Testis (tissue), 2 donors: ENCODE measurements around the gene PRKCA.

Experiments used
- POLR2A ChIP-seq: fragments of 450-650 bp; IDR thresholded peaks from one replicate; pipeline ENCODE4 v1.6.1; 2017; ENCODE audit warnings: antibody characterized with exemption, mild to moderate bottlenecking, moderate library complexity
- TF ChIP-seq, protein P1 (sequence below), 3 experiments: fragments of 450-650 bp in 2 of 3; fragments of 200-600 bp in 1 of 3; sonication (generic) in 1 of 3; IDR thresholded peaks; one replicate each; pipeline ENCODE4 v1.5.1; 2016 to 2019; ENCODE audit warnings: antibody characterized with exemption in 3 of 3, mild to moderate bottlenecking in 2 of 3, moderate library complexity in 1 of 3

DNA sequence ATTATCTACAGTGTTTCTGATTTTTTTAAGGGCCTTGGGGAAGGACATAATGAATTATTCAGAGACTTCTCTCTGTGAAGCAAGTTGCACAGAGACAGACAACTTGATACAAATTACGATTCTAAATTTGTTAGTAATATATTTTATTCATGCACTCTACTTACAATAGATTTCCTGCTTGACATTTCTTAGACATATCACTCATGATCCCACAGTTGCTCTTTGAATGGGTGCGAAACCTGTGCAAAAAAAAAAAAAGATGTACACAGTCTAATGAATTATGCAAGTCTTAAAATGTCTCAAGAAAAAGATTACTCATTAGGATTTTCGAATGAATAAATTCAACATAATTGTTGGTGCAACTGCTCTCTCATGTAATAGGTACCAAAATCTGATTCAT lies 254.8 kb downstream of the PRKCA start:
- TF ChIP-seq, protein P1, sequence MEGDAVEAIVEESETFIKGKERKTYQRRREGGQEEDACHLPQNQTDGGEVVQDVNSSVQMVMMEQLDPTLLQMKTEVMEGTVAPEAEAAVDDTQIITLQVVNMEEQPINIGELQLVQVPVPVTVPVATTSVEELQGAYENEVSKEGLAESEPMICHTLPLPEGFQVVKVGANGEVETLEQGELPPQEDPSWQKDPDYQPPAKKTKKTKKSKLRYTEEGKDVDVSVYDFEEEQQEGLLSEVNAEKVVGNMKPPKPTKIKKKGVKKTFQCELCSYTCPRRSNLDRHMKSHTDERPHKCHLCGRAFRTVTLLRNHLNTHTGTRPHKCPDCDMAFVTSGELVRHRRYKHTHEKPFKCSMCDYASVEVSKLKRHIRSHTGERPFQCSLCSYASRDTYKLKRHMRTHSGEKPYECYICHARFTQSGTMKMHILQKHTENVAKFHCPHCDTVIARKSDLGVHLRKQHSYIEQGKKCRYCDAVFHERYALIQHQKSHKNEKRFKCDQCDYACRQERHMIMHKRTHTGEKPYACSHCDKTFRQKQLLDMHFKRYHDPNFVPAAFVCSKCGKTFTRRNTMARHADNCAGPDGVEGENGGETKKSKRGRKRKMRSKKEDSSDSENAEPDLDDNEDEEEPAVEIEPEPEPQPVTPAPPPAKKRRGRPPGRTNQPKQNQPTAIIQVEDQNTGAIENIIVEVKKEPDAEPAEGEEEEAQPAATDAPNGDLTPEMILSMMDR (IDR thresholded peaks at IDR 0.05) = no peak
- TF ChIP-seq POLR2A = no peak
